ENCODE measurements around the gene CSRP3. TPM values are rescaled to one million over a fixed set of nuclear protein-coding genes. Genes with fewer than 3 reads are reported as not detected.

CSRP3 gene
- polyA plus RNA-seq, 2 of the 4 experiments (the other 2 are of a cell fraction), result not detected

DNA sequence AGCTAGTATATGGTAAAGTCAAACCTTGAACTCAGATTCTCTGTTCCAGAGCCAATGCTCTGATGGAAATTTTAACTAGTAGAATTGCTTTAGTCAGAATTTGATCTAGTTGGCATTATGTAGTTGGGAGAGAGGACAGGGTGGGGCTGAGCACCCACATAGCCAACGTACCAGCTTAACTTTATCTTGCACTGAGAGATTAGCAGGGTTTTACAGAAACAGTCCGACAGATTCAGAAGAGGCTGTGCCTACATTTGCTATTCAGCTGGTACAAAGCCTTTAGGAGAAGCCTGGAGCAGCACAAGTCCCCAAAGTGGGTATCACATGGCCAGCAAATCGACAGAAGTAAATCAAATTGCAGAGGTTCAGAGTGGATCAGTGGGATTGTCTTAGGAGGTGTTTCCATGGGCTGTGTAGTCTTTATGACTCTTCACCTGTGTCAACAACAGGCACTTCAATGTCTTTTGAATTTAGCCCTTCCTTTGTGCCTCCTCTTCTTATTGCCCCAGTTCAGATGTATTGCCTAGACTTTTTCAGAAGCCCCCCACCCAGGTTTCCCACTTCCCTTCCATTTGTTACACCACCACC is 7.3 kb upstream of the CSRP3 start:
- CTCF ChIA-PET, result interaction anchor here (0.7 kb wide), 1 partner anchor 8 kb away, joined by 3 read pairs; no protein-coding TSS in a partner anchor
- WGBS (ENCODE audit: missing lambda C conversion rate), result 18% methylated on average over 3 of the region's 3 CpGs
- DNase-seq (ENCODE audit: low read depth in 1 of 2, low spot score in 1 of 2) (no peak), FAIRE-seq (no peak), ATAC-seq (no peak; a peak in 1 of 6 replicates)
- POLR2A ChIA-PET, result no interaction called here
- Histone ChIP-seq H3K4me3 (no peak overlapping the region), H3K27ac (no peak overlapping the region), H3K4me1 (no peaks in the 10 kb centered on the region), H3K9me3 (no peaks in the 10 kb centered on the region), H3K4me2 (no peak overlapping the region)
- TF ChIP-seq ZC3H11A (IDR thresholded peaks at IDR 0.05) (no peak), HEYL (CRISPR knock-in tag; IDR thresholded peaks at IDR 0.05) (no peak), HOXA7 (CRISPR knock-in tag; IDR thresholded peaks at IDR 0.05) (no peak), CEBPB (IDR thresholded peaks at IDR 0.05) (no peak), NR3C1 (IDR thresholded peaks at IDR 0.05) (no peak)
- TF ChIP-seq, protein P1, sequence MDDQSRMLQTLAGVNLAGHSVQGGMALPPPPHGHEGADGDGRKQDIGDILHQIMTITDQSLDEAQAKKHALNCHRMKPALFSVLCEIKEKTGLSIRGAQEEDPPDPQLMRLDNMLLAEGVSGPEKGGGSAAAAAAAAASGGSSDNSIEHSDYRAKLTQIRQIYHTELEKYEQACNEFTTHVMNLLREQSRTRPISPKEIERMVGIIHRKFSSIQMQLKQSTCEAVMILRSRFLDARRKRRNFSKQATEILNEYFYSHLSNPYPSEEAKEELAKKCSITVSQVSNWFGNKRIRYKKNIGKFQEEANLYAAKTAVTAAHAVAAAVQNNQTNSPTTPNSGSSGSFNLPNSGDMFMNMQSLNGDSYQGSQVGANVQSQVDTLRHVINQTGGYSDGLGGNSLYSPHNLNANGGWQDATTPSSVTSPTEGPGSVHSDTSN (IDR thresholded peaks at IDR 0.05), result no peak

DNA sequence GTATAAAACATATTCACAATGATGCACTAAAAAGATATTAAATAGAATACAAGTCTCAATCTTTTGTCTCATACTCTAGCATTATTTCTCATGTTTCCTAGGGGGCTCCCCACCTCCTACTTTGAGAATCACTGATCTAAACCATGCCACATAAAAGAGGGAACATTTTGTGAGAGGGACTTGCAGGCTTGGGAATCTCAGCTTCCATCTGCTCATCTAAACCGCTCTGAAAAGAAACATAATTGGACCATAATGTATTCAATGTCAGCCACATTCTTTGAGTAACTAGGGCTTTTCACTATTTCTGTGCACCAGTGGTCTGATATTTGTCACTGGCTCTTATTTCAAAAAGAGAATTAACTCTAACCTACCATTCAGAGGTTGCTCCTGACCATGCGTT is 6.4 kb upstream of the CSRP3 start:
- no peak overlapping the region for H3K4me3 ChIP-seq
- no peak overlapping the region for H3K27ac ChIP-seq
- H3K9me3 ChIP-seq, result no peaks in the 10 kb centered on the region
- no peak for DNase-seq (ENCODE audit: low read depth in 1 of 2, low spot score in 1 of 2)
- TF ChIP-seq, protein P2, sequence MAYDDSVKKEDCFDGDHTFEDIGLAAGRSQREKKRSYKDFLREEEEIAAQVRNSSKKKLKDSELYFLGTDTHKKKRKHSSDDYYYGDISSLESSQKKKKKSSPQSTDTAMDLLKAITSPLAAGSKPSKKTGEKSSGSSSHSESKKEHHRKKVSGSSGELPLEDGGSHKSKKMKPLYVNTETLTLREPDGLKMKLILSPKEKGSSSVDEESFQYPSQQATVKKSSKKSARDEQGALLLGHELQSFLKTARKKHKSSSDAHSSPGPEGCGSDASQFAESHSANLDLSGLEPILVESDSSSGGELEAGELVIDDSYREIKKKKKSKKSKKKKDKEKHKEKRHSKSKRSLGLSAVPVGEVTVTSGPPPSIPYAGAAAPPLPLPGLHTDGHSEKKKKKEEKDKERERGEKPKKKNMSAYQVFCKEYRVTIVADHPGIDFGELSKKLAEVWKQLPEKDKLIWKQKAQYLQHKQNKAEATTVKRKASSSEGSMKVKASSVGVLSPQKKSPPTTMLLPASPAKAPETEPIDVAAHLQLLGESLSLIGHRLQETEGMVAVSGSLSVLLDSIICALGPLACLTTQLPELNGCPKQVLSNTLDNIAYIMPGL (CRISPR knock-in tag; IDR thresholded peaks at IDR 0.05; ENCODE audit: borderline replicate concordance), result no peak
- TF ChIP-seq HOXB5 (CRISPR knock-in tag; IDR thresholded peaks at IDR 0.05) (no peak), HOXB13 (CRISPR knock-in tag; IDR thresholded peaks at IDR 0.05; ENCODE audit: low read depth) (no peak), HOXA7 (CRISPR knock-in tag; IDR thresholded peaks at IDR 0.05) (no peak), PHF8 (IDR thresholded peaks at IDR 0.05; ENCODE audit: borderline replicate concordance, low read depth) (no peak), CEBPB (IDR thresholded peaks at IDR 0.05) (no peak), HEYL (CRISPR knock-in tag; IDR thresholded peaks at IDR 0.05) (no peak), CHD2 (IDR thresholded peaks at IDR 0.05; ENCODE audit: low read length, partially characterized antibody) (no peak)
- TF ChIP-seq, protein P1 (IDR thresholded peaks at IDR 0.05), result no peak
- TF ChIP-seq, protein P3, sequence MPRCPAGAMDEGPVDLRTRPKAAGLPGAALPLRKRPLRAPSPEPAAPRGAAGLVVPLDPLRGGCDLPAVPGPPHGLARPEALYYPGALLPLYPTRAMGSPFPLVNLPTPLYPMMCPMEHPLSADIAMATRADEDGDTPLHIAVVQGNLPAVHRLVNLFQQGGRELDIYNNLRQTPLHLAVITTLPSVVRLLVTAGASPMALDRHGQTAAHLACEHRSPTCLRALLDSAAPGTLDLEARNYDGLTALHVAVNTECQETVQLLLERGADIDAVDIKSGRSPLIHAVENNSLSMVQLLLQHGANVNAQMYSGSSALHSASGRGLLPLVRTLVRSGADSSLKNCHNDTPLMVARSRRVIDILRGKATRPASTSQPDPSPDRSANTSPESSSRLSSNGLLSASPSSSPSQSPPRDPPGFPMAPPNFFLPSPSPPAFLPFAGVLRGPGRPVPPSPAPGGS (IDR thresholded peaks at IDR 0.05), result no peak
- ChIA-PET POLR2A (no interaction called here), CTCF (interaction anchor here (1.3 kb wide), 1 partner anchor 10 kb away, joined by 3 read pairs; no protein-coding TSS in a partner anchor)
- WGBS (ENCODE audit: missing lambda C conversion rate), result 63% methylated on average over 2 of the region's 2 CpGs
- FAIRE-seq, result no peak
- H3K4me1 ChIP-seq, result no peaks in the 10 kb centered on the region
- ATAC-seq, result no peak
- no peak overlapping the region for H3K4me2 ChIP-seq

DNA sequence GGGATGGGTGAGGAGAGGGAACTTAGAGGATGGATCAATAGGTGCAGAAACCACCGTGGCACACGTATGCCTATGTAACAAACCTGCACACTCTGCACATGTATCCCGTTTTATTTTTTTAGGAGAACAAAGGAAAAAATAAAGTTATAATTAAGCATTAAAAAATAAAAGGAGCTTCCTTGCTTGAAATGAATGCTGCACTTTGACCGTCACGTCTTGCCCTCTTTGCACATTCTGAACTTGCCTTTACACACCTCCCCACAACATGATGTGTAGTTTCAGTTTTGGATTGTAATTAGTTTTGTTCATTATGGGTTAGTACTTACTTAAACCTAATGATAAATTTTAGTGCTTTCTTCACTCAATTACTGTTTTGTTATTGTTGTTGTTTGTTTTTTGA is 3.1 kb upstream of the CSRP3 start:
- ChIA-PET CTCF (interaction anchor here (1.7 kb wide), 1 partner anchor 13 kb away, joined by 3 read pairs; no protein-coding TSS in a partner anchor), POLR2A (no interaction called here)
- TF ChIP-seq RCOR1 (IDR thresholded peaks at IDR 0.05; ENCODE audit: low read depth, low read length) (no peak), ZFP36 (IDR thresholded peaks at IDR 0.05; ENCODE audit: borderline replicate concordance, partially characterized antibody) (no peak), HDAC2 (IDR thresholded peaks at IDR 0.05) (no peak), SMC3 (IDR thresholded peaks at IDR 0.05) (no peak), POLR2AphosphoS2 (conservative IDR thresholded peaks at IDR 0.05; ENCODE audit: low read length) (no peak), JUN (IDR thresholded peaks at IDR 0.05) (no peak), HOXB5 (CRISPR knock-in tag; IDR thresholded peaks at IDR 0.05) (no peak), BHLHE40 (IDR thresholded peaks at IDR 0.05; ENCODE audit: low read depth, low read length) (no peak), FOSB (CRISPR knock-in tag; IDR thresholded peaks at IDR 0.05) (no peak), PHF8 (IDR thresholded peaks at IDR 0.05; ENCODE audit: borderline replicate concordance, low read depth) (no peak)
- TF ChIP-seq, protein P4, sequence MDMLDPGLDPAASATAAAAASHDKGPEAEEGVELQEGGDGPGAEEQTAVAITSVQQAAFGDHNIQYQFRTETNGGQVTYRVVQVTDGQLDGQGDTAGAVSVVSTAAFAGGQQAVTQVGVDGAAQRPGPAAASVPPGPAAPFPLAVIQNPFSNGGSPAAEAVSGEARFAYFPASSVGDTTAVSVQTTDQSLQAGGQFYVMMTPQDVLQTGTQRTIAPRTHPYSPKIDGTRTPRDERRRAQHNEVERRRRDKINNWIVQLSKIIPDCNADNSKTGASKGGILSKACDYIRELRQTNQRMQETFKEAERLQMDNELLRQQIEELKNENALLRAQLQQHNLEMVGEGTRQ (IDR thresholded peaks at IDR 0.05), result no peak
- TF ChIP-seq, protein P5, sequence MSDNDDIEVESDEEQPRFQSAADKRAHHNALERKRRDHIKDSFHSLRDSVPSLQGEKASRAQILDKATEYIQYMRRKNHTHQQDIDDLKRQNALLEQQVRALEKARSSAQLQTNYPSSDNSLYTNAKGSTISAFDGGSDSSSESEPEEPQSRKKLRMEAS (IDR thresholded peaks at IDR 0.05), result no peak
- TF ChIP-seq, protein P6, sequence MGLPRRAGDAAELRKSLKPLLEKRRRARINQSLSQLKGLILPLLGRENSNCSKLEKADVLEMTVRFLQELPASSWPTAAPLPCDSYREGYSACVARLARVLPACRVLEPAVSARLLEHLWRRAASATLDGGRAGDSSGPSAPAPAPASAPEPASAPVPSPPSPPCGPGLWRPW (IDR thresholded peaks at IDR 0.05), result no peak
- Histone ChIP-seq H3K4me2 (no peak overlapping the region), H3K4me3 (no peak overlapping the region), H3K27ac (no peak overlapping the region), H3K4me1 (no peaks in the 10 kb centered on the region), H3K9me3 (no peaks in the 10 kb centered on the region)
- 71% methylated on average over 5 of the region's 5 CpGs for WGBS (ENCODE audit: missing lambda C conversion rate)
- DNase-seq (ENCODE audit: low read depth in 1 of 2, low spot score in 1 of 2) (no peak), FAIRE-seq (no peak), ATAC-seq (no peak)
